K562 (cell line): ENCODE measurements around the gene KRTAP10-12. TPM values are rescaled to one million over a fixed set of nuclear protein-coding genes. Genes with fewer than 3 reads are reported as not detected.

Source experiments
- CHAMP1 ChIP-seq: fragments of 450-650 bp; IDR thresholded peaks from 2 replicates; pipeline ENCODE4 v1.6.1; 2016; ENCODE audit warnings: mild to moderate bottlenecking
- FOXO4 ChIP-seq: fragments of 450-650 bp; formaldehyde crosslinking; IDR thresholded peaks from 2 replicates; pipeline ENCODE4 v1.4.0; 2020; ENCODE audit warnings: mild to moderate bottlenecking, moderate library complexity
- POLR2G ChIP-seq: fragments of 200-400 bp; formaldehyde crosslinking; IDR thresholded peaks from 2 replicates; pipeline ENCODE4 v1.6.1; 2017; ENCODE audit warnings: low read depth, mild to moderate bottlenecking, antibody characterized with exemption, low read length, moderate library complexity
- PTTG1 ChIP-seq: fragments of 450-650 bp; IDR thresholded peaks from 2 replicates; pipeline ENCODE4 v1.6.1; 2016; ENCODE audit warnings: low read depth, mild to moderate bottlenecking, missing genetic modification characterization, missing compliant biosample characterization
- RCOR1 ChIP-seq, 2 experiments: IDR thresholded peaks; 2 replicates each; pipeline ENCODE4 v1.6.1; 2012; ENCODE audit warnings: low read depth in 2 of 2, low read length in 2 of 2, borderline replicate concordance in 1 of 2, improper control_type of control experiment in 1 of 2
- STAT5B ChIP-seq: fragments of 250-450 bp; sonication (Bioruptor Pico); IDR thresholded peaks from 2 replicates; pipeline ENCODE4 v1.8.0; 2021; ENCODE audit warnings: mild to moderate bottlenecking, inconsistent platforms
- USF2 ChIP-seq: sonication (generic); formaldehyde crosslinking; IDR thresholded peaks from 2 replicates; pipeline ENCODE4 v1.5.0; 2020; ENCODE audit warnings: missing genetic modification reagents
- ZNF133 ChIP-seq: fragments of 250-450 bp; sonication (Bioruptor Pico); IDR thresholded peaks from 2 replicates; pipeline ENCODE4 v1.4.0; 2020; ENCODE audit warnings: mild to moderate bottlenecking
- polyA plus RNA-seq, 8 experiments: library from polyadenylated mRNA; depleted of rRNA in 4 of 8; stranded (reverse) in 5 of 8; unstranded in 3 of 8; fragments of >200 nt; fragmentation: Nextera tagmentation in 2 of 8; fragmentation: Illumina TruSeq in 1 of 8; extraction: Ambion mirVana in 2 of 8; extraction: Trizol in 1 of 8; gene quantifications; 2 replicates each; pipeline versions ENCODE4 v1.2.1 to v1.2.3, GENCODE V29; 2011 to 2014; ENCODE audit warnings: inconsistent platforms in 1 of 8, missing spikeins in 1 of 8
- total RNA-seq, 7 experiments: library from RNA; depleted of rRNA in 6 of 7; stranded (reverse); fragments of >200 nt in 6 of 7; fragmentation: Illumina TruSeq in 2 of 7; extraction: Trizol in 2 of 7; gene quantifications; 2 replicates each; pipeline versions ENCODE4 v1.2.1 to v1.2.3, GENCODE V29; 2011 to 2021; ENCODE audit warnings: low replicate concordance in 1 of 7

Gene KRTAP10-12
- total and polyA plus RNA-seq, 9 of the 15 experiments (the other 6 are each of a cell fraction or from before 2014, with no cell fraction given): not detected

- TF ChIP-seq CHAMP1 (no peak), POLR2G (no peak), PTTG1 (no peak), RCOR1 (IDR thresholded peaks at IDR 0.05; ENCODE audit: borderline replicate concordance in 1 of 2, low read depth in 2 of 2, low read length in 2 of 2) (no peak), STAT5B (CRISPR knock-in tag) (no peak), ZNF133 (CRISPR knock-in tag) (no peak), USF2 (CRISPR knock-in tag) (peak; percentile 61), FOXO4 (CRISPR knock-in tag) (no peak)
Observed at GRCh38 chr21:44650265-44650972, 46.6 kb upstream of the KRTAP10-12 start (continued).
